ENCODE data around the gene USP17L11.
"Not testable (repeated sequence)": the region's sequence is repeated elsewhere in the genome, so short reads cannot be mapped to it uniquely, and the experiment has no call there.

USP17L11 gene

DNA sequence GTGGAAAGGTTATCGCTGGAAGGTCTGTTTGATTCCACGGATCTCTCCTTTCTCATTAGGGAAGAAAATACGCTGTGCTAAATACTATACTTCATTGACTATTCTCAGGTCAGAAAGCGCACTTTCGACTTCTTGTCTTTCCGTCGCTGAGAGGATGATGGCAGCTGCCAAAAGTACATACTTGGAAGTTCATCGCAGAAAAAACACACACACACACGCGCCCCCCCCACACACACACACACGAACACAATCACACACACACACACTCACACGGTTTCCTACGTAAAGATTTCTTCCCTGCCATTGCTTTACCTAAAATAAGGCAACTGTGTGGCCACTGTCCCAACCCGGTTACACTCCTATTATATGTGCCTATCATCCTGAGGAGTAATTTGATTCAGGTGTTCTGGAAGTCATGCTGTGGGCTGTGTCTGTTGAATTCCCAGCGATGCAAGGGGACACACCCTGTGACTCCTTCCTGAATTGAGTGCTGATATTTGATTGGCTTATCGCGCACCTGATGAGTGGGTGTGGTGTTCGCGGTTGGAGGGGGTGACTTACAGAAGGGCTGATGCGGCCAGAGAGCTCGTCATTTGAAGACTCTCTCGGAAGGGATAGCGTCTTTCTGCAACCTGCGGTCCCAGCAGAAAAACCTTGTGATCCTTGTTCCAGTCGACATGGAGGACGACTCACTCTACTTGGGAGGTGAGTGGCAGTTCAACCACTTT, 32.9 kb downstream of the USP17L11 start, which contains the start of gene USP17L18:
Gene USP17L18, plus strand, starts transcription at position 678 of the 728 bp plus-strand sequence. Its CDS starts 0 bp downstream, at position 678.
- DNase-seq (ENCODE audit: low read depth, low spot score); H3K36me3 ChIP-seq (ENCODE audit: insufficient read depth, insufficient read length, low read length): not testable (repeated sequence)

DNA sequence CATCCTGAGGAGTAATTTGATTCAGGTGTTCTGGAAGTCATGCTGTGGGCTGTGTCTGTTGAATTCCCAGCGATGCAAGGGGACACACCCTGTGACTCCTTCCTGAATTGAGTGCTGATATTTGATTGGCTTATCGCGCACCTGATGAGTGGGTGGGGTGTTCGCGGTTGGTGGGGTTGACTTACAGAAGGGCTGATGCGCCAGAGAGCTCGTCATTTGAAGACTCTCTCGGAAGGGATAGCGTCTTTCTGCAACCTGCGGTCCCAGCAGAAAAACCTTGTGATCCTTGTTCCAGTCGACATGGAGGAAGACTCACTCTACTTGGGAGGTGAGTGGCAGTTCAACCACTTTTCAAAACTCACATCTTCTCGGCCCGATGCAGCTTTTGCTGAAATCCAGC, 37.9 kb downstream of the USP17L11 start, which contains the start of gene USP17L19:
Gene USP17L19, plus strand, starts transcription at position 301 of the 400 bp plus-strand sequence. Its CDS starts 0 bp downstream, at position 301.
- not testable (repeated sequence) for H3K27me3 ChIP-seq (ENCODE audit: insufficient read depth, insufficient read length); H3K4me1 ChIP-seq (ENCODE audit: insufficient read depth, insufficient read length); H3K9me3 ChIP-seq (ENCODE audit: insufficient read depth, low read length); H3K4me3 ChIP-seq (ENCODE audit: insufficient read length, low read depth); H3K9ac ChIP-seq (ENCODE audit: insufficient read length, low read depth); H3K36me3 ChIP-seq (ENCODE audit: insufficient read depth, insufficient read length, low read length); DNase-seq (ENCODE audit: low read depth, low spot score)

More for the DNA sequence above, 32.9 kb downstream of the USP17L11 start, which contains the start of gene USP17L18:
- not testable (repeated sequence) for H3K4me1 ChIP-seq (ENCODE audit: insufficient read depth, insufficient read length); H3K9ac ChIP-seq (ENCODE audit: insufficient read length, low read depth); H3K27me3 ChIP-seq (ENCODE audit: insufficient read depth, insufficient read length); H3K4me3 ChIP-seq (ENCODE audit: insufficient read length, low read depth); H3K9me3 ChIP-seq (ENCODE audit: insufficient read depth, low read length)

DNA sequence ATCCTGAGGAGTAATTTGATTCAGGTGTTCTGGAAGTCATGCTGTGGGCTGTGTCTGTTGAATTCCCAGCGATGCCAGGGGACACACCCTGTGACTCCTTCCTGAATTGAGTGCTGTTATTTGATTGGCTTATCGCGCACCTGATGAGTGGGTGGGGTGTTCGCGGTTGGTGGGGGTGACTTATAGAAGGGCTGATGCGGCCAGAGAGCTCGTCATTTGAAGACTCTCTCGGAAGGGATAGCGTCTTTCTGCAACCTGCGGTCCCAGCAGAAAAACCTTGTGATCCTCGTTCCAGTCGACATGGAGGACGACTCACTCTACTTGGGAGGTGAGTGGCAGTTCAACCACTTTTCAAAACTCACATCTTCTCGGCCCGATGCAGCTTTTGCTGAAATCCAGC, 42.6 kb downstream of the USP17L11 start, which contains the start of gene USP17L20:
Gene USP17L20, plus strand, starts transcription at position 301 of the 400 bp plus-strand sequence. Its CDS starts 0 bp downstream, at position 301.
- not testable (repeated sequence) for H3K27me3 ChIP-seq (ENCODE audit: insufficient read depth, insufficient read length); H3K9me3 ChIP-seq (ENCODE audit: insufficient read depth, low read length); H3K4me3 ChIP-seq (ENCODE audit: insufficient read length, low read depth); H3K4me1 ChIP-seq (ENCODE audit: insufficient read depth, insufficient read length); H3K36me3 ChIP-seq (ENCODE audit: insufficient read depth, insufficient read length, low read length); H3K9ac ChIP-seq (ENCODE audit: insufficient read length, low read depth); DNase-seq (ENCODE audit: low read depth, low spot score)

DNA sequence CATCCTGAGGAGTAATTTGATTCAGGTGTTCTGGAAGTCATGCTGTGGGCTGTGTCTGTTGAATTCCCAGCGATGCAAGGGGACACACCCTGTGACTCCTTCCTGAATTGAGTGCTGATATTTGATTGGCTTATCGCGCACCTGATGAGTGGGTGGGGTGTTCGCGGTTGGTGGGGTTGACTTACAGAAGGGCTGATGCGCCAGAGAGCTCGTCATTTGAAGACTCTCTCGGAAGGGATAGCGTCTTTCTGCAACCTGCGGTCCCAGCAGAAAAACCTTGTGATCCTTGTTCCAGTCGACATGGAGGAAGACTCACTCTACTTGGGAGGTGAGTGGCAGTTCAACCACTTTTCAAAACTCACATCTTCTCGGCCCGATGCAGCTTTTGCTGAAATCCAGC, 47.4 kb downstream of the USP17L11 start, which contains the start of gene USP17L21:
Gene USP17L21, plus strand, starts transcription at position 301 of the 400 bp plus-strand sequence. Its CDS starts 0 bp downstream, at position 301.
- not testable (repeated sequence) for H3K4me1 ChIP-seq (ENCODE audit: insufficient read depth, insufficient read length); DNase-seq (ENCODE audit: low read depth, low spot score); H3K9ac ChIP-seq (ENCODE audit: insufficient read length, low read depth); H3K27me3 ChIP-seq (ENCODE audit: insufficient read depth, insufficient read length); H3K9me3 ChIP-seq (ENCODE audit: insufficient read depth, low read length); H3K36me3 ChIP-seq (ENCODE audit: insufficient read depth, insufficient read length, low read length); H3K4me3 ChIP-seq (ENCODE audit: insufficient read length, low read depth)

Data from NT2/D1 (cell line).